Activated CD8-positive, alpha-beta memory T cell treated with anti-CD3 and anti-CD28 coated beads, Interleukin-2, amount 50 U/mL, for 48 hours (primary cell): ENCODE results near the gene NKTR.
"Not testable (repeated sequence)": the region's sequence is repeated elsewhere in the genome, so short reads cannot be mapped to it uniquely, and the experiment has no call there.

Experiments used
- DNase-seq: peaks from one replicate; pipeline ENCODE4 v3.0.0-alpha.2; 2020

NKTR gene

DNA sequence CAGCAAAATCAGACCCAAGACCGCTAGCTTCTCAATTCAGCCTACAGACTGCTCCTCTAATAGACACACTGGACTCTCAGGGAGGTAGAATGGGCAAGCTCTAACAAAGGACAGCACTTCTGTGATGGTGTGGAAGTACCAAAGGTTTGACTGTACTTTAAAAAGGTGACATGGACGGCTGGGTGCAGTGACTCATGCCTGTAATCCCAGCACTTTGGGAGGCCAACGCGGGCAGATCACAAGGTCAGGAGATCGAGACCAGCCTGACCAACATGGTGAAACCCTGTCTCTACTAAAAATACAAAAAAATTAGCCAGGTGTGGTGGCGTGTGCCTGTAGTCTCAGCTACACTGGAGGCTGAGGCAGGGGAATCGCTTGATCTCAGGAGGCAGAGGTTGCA is 3.4 kb upstream of the NKTR start:
- not testable (repeated sequence) for DNase-seq

GRCh38 chr3:42600958-42601675 is 631 bp downstream of the NKTR start:
- DNase-seq, result no peak

GRCh38 chr3:42601896-42602581 is 1.6 kb downstream of the NKTR start:
- no peak for DNase-seq

DNA sequence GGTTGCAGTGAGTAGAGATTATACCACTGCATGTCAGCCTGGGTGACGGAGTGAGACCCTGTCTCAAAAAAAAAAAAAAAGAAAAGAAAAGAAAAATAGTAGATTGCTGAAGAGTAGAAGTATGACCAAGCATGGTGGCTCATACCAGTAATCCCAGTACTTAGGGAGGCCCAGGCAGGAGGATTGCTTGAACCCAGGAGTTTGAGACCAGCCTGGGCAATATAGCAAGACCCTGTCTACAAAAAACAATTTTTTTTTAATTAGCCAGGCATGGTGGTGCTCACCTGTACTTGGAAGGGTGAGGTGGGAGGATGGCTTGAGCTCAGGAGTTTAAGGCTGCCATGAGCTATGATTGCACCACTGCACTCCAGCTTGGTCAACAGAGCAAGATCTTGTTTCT is 2.5 kb downstream of the NKTR start:
- DNase-seq, result no peak

- DNase-seq, result no peak
Observed at GRCh38 chr3:42605546-42606173, 5.2 kb downstream of the NKTR start.

GRCh38 chr3:42608581-42608980 is 8.1 kb downstream of the NKTR start:
- no peak for DNase-seq

DNA sequence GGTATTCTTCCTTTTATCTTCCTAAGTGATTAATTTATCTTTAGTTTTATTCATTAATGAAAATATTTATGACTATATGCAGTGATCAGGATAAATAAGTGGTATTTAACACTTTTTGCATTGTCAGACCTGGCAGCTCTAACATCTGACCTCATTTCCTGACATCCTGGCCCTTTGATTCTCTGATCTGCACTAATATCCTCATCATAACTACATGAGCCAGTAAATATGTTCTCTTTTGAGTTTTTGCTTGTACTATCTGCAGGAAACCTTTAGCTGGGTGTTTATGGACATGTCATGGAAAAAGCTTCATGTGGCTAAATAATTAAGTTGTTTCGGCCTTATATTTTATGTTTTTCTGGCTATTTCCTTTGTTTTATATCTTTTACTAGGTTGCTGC is 10.5 kb downstream of the NKTR start:
- no peak for DNase-seq

- no peak for DNase-seq
Observed at GRCh38 chr3:42612217-42612616, 11.7 kb downstream of the NKTR start.

- DNase-seq, result no peak
Observed at GRCh38 chr3:42612928-42613327, 12.4 kb downstream of the NKTR start.

- no peak for DNase-seq
Observed at GRCh38 chr3:42613462-42613861, 13.0 kb downstream of the NKTR start.

DNA sequence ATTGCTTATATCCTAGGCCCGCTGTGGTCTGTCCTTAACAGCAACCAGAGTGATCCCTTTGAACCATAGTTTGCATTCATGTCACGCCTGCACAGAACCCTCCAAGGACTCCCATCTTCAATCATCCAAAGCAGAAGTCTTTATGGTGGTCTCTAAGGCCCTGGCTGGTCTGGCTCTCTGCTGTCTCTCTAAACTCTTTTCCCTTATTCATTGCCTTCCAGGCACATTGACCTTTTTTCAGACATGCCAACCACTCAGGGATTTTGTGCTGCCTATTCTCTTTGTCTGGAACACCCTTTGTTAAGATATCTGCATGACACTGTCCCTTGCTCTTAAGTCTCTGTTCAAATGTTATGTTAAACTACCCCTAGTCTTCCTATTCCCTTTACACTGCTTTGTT is 31.1 kb downstream of the NKTR start:
- DNase-seq, result no peak

DNA sequence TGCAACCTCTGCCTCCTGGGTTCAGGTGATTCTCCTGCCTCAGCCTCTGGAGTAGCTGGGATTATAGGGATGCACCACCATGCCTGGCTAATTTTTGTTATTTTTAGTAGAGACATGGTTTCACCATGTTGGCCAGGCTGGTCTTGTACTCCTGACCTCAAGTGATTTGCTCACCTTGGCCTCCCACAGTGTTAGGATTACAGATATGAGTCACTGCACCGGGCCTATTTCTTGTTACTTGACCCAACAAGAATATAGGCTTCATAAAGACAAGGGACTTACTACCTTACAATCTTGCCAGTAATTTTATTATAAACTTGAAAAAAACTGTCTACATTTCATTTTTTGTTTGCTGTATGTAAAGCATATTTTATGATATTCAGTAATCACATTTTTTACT is 31.7 kb downstream of the NKTR start:
- no peak for DNase-seq

DNA sequence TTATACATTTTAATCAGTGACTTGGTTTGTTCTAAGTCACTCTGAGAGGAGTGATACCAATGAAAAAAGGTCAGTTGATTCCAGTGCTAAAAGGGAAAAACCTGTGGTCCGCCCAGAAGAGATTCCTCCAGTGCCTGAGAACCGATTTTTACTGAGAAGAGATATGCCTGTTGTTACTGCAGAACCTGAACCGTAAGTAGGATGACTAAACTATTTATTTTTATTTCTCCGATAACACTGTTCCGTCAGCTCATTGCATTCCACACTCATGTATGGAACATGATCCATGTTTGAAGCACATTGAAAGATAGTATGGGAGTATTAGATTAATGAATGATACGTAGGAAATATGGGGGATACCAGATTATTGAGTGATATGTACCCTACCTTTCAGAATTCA is 33.1 kb downstream of the NKTR start:
- no peak for DNase-seq

DNA sequence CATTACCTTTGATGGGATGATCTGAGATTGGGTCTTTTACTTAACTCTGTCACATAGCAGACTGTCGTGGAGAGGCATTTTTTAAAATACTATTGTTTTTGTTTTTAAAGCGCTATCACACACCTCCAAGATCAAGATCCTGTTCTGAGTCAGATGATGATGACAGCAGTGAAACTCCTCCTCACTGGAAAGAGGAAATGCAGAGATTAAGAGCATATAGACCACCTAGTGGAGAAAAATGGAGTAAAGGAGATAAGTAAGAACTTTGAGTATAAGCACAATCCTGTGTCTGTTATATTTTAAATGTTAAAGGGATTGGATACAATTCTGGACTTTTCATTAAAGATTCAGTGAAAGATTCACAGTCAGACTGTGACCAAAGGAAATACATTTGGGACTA is 34.6 kb downstream of the NKTR start:
- no peak for DNase-seq

- no peak for DNase-seq
Observed at GRCh38 chr3:42637001-42637400, 36.5 kb downstream of the NKTR start.

DNA sequence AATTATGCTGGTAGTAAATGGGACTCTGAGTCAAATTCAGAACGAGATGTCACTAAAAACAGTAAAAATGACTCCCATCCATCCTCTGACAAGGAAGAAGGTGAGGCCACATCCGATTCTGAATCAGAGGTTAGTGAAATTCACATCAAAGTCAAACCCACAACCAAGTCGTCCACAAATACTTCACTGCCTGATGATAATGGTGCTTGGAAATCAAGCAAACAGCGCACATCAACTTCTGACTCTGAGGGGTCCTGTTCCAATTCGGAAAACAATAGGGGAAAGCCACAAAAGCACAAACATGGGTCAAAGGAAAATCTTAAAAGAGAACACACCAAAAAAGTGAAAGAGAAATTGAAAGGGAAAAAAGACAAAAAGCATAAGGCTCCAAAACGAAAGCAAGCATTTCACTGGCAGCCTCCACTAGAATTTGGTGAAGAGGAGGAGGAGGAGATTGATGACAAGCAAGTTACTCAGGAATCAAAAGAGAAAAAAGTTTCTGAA is 37.9 kb downstream of the NKTR start:
- DNase-seq, result no peak

- no peak for DNase-seq
Observed at GRCh38 chr3:42639192-42639591, 38.7 kb downstream of the NKTR start.

- DNase-seq, result no peak
Observed at GRCh38 chr3:42640129-42640528, 39.6 kb downstream of the NKTR start.

GRCh38 chr3:42640771-42641370 is 40.4 kb downstream of the NKTR start:
- no peak for DNase-seq

DNA sequence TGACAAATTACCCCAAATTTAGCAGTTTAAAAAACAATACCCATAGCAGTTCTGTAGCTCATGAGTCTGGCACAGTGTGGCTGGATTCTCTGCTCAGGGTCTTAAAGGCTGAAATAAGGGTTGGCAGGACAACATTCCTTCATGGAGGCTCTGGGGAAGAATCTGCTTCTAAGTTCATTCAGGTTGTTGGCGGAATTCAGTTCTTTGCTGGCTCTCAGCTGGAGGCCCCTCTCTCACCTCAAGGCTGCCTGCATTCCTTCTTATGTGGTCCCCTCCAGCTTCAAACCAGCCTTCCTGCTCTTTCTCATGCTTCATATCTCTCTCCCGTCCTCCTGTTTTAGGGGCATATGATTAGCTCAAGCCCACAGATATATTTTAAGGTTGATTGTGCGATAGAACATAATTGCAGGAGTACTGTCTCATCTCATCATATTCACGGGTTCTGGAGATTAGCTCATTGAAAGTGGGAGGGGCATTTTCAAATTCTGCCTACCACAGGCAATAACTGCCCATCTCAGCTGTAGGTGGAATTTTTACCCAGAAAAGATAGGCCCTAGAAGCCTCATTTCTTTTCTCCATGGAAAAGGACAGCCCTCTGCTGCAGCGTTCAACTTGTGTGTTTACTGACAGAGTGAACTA is 47.5 kb downstream of the NKTR start:
- no peak for DNase-seq

- DNase-seq, result no peak
Observed at GRCh38 chr3:42649006-42649405, 48.5 kb downstream of the NKTR start.

GRCh38 chr3:42649783-42650182 is 49.3 kb downstream of the NKTR start:
- DNase-seq, result no peak
